GM12873 (cell line): ENCODE data around the gene IRF4.

Experiments
- CTCF ChIP-seq: IDR thresholded peaks from 2 replicates; pipeline ENCODE4 v1.5.1; 2012; ENCODE audit warnings: low read depth, mild to moderate bottlenecking, moderate library complexity, low read length, control low read depth; ENCODE audit not compliant: insufficient read depth; ENCODE audit errors: missing control alignments

Gene IRF4

GRCh38 chr6:364609-365540 lies 26.7 kb upstream of the IRF4 start:
- no peak for TF ChIP-seq CTCF

GRCh38 chr6:365835-366234 lies 25.7 kb upstream of the IRF4 start:
- no peak for TF ChIP-seq CTCF

GRCh38 chr6:366389-367297 lies 24.9 kb upstream of the IRF4 start:
- no peak for TF ChIP-seq CTCF

- TF ChIP-seq CTCF: no peak
These were observed 24.2 kb upstream of the IRF4 start for GRCh38 chr6:367298-367794.

GRCh38 chr6:367891-368630 lies 23.5 kb upstream of the IRF4 start:
- no peak for TF ChIP-seq CTCF

GRCh38 chr6:369559-370431 lies 21.8 kb upstream of the IRF4 start:
- TF ChIP-seq CTCF: no peak
